Stimulated activated CD4-positive, alpha-beta T cell treated with anti-CD3 and anti-CD28 coated beads, Interleukin-15, amount 100 ng/mL, for 24 hours (primary cell): Measurements from ENCODE around the gene SEPTIN10.
"Not testable (repeated sequence)": the region's sequence is repeated elsewhere in the genome, so short reads cannot be mapped to it uniquely, and the experiment has no call there.

Experiments used
- DNase-seq: peaks from one replicate; pipeline ENCODE4 v3.0.0-alpha.2; 2020

The SEPTIN10 gene

GRCh38 chr2:109613922-109614714 is at the start of gene SEPTIN10, which contains the start of gene SOWAHC:
TSS of gene SEPTIN10 (minus strand) at chr2:109613966. CDS start at chr2:109613827, 139 bp downstream.
TSS of gene SOWAHC (plus strand) at chr2:109614364. CDS start at chr2:109614490, 126 bp downstream.
- peak; percentile 84 for DNase-seq

DNA sequence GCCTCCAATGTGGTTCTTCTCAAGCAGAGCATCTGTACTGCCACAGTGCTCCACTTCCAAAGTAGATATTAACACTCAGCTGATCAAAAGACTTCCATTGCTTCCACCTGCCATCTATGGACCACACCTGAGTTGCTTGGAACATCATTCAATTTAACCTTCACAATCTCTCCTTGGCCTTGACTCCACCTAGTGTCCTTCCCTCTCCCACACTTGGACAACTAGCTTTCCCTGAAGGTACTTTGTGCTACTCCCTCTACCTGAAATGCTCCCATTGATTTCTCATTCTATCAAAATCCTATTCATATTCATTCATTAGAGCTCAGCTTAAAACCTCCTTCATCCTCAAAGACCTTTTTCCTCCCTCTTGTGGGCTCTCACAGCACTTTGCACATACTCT is 49.1 kb upstream of the SEPTIN10 start:
- DNase-seq: no peak

- DNase-seq: no peak
Measured at GRCh38 chr2:109660046-109660860, 46.5 kb upstream of the SEPTIN10 start.

- no peak for DNase-seq
Measured at GRCh38 chr2:109659396-109660045, 45.8 kb upstream of the SEPTIN10 start.

DNA sequence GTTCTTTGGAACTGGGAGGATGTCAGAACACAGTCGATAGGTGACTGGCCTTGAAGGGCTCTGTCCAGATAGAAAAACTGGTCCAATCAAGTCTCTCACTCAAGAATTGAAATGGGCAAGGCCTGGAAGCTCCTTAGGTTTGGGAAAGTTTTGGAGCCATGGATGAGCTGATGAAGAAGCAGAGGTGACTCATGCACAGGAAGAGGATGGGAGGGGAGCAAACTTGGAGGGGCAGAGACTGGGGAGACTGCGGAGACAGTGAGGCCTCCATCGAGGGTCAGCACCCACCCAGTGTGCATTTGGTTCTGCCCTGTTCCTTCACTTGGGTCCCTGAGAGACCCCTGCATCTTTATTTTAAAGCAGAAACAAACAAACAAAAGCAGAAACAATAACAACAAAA is 41.5 kb upstream of the SEPTIN10 start:
- DNase-seq: no peak

DNA sequence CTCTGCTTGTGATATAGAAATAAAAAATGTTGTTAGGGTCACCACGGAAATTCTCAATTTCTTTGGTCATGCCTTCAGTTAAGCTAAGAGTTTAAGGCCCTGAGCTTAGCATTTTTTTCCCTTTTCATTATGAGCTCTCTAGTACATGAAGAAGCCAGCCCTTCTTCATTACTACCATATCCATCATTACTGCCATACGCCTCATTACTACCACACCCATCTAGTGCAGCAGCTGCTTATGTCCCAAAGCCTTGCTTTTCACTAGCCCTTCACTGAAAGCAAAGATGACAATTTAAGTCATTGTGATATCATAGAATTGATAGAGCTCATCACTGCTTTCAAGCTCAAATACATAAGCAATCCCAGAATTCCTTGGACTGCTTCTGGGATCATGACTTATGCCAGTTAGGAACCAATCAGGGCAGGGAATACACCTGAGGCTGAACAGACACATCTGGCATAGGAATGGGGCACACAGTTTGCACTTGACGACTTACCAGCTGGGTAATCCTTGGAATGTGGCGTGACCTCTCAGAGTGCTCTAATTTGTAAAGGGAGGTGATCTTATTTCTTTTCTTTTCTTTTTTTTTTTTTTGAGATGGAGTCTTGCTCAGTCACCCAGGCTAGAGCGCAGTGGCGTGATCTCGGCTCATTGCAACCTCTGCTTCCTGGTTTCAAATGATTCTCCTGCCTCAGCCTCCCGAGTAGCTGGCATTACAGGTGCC is 40.7 kb upstream of the SEPTIN10 start:
- DNase-seq: no peak

DNA sequence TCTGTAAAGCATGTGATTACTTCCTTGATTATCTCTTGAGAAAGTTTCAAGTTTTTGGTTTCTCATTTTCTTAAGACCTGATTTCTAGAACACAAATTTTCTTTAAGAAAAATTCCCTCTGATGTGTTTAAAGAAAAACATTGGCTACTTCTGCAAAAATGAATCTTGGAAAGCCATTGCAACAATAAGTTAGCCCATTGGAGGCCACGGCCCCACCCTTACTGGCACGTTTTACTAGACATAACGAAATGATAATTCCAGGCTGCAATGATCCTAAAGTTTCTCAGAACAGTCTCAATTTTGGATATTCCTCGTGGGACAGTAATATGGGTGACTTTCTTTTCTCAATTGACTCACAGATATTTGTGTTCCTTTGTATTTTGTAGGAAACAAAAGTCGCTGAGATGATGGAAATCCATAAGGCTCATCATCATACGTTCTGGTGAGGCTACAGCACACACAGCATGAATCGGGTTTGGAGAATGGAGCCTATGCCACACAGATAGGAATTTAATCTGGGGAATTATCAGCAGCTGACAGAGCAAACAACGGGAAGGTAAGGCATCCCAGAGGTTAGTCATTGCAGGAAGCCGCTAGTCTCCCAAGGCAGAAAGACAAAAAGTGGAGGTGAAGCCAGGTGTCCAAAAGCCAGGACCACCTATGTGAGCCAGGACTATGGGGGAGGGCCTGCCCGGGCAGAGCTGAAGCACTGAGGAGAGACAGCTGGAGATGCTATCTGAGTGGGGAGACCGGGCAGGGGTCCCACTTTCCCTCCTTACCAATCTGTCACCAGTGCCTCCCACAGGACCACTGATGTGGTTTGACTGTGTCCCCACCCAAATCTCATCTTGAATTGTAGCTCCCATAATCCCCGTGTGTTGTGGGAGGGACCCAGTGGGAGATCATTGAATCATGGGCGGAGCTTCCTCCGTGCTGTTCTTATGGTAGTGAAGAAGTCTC is 36.2 kb upstream of the SEPTIN10 start:
- no peak for DNase-seq

DNA sequence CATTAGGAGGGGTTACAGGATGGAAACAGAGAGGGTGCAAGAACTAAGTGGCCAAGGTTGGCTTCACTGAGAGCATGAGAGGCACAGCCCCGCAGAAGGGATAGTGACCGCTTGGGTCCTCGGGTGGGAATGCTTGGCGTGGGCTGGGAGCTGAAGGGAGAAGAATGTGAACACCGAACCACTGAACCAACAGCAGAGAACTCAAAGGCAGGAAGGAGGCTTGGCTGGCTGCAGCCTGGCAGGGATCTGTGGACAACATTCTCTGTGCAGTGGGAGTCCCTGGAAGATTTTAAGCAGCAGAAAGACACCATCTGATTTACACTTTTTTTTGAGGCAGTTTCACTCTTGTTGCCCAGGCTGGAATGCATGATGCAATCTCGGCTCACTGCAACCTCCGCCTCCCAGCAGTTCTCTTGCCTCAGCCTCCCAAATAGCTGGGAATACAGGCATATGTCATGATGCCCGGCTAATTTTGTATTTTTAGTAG is 34.3 kb upstream of the SEPTIN10 start:
- DNase-seq: no peak

GRCh38 chr2:109647636-109648035 is 33.9 kb upstream of the SEPTIN10 start:
- DNase-seq: no peak

DNA sequence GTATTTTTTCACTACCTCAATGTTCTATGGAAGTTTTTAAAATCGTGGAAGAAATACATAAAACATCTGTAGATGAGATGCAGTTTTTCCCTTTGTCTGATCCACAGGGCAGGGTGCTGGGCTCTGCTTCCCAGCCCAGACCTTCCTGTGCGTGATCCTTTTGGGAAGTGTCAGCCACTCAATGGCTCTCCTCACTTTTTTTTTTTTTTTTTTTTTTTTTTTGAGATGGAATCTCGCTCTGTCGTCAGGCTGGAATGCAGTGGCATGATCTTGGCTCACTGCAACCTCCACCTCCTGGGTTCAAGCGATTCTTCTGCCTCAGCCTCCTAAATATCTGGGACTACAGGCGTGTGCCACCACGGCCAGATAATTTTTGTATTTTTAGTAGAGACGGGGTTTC is 33.2 kb upstream of the SEPTIN10 start:
- DNase-seq: no peak

- DNase-seq: no peak
Measured at GRCh38 chr2:109645412-109646184, 31.8 kb upstream of the SEPTIN10 start.

- no peak for DNase-seq
Measured at GRCh38 chr2:109644571-109645275, 31.0 kb upstream of the SEPTIN10 start.

DNA sequence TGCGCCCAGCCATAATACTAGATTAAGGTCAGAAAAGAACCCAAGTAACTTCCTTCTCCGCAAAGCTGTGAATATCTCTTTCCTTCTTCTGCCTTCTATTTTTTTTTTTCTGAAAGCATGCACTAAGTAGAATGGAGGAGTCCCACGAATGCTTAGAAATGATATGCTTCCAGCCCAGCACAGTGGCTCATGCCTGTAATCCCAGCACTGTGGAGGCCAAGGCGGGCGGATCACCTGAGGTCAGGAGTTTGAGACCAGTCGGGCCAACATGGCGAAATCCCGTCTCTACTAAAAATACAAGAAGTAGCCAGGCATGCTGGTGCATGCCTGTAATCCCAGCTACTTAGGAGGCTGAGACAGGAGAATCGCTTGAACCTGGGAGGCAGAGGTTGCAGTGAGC is 26.2 kb upstream of the SEPTIN10 start:
- DNase-seq: not testable (repeated sequence)

DNA sequence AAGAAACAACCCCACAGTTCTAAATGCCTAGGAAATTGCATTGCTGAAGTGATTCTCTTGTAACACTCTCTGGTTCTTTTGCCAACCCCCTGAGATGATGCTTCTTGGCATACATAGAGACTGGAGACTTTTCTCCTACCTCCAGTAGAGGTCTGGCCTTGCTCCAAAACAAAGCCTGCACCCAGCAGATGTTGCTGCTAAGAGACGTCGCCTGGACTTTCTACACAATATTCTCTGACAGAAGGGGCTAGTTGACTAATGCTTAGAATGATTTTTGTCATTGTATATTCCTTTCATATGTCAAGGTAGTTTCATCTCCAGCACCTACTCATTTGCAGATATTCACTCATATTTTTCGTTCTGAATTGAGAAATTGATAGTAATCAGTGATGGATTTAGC is 25.0 kb upstream of the SEPTIN10 start:
- no peak for DNase-seq

GRCh38 chr2:109637749-109638570 is 24.2 kb upstream of the SEPTIN10 start:
- no peak for DNase-seq

DNA sequence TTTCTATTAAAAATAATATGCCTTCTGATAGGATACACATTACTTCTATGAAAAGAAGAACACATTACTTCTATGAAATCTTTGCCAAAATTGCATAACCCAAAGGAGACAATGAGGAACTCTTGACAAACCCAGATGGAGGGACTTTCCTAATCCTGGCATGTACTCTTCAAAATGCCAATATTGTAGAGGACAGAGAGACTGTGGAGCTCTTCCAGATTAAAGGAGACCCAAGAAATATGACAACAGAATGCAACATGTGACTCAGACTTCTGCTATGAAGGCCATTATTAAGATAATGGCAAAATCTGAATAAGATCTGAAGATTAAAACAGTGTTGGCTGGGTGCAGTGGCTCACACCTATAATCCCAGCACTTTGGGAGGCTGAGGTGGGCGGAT is 22.6 kb upstream of the SEPTIN10 start:
- no peak for DNase-seq

GRCh38 chr2:109635426-109636304 is 21.9 kb upstream of the SEPTIN10 start:
- DNase-seq: no peak
